HG03159 (cell line): ENCODE results near the gene NPHP4.

Experiments
- ATAC-seq: cut with Tn5 transposase; IDR thresholded peaks from one replicate; pipeline ENCODE4 v1.9.1; 2021; ENCODE audit warnings: mild to moderate bottlenecking, moderate library complexity; ENCODE audit not compliant: unreplicated experiment

NPHP4 gene

GRCh38 chr1:6004412-6005123, 12.3 kb upstream of the NPHP4 start:
- ATAC-seq: no peak

- no peak for ATAC-seq
Measured at GRCh38 chr1:6003568-6004411, 11.6 kb upstream of the NPHP4 start.

GRCh38 chr1:6002714-6003501, 10.7 kb upstream of the NPHP4 start:
- no peak for ATAC-seq

GRCh38 chr1:6001992-6002576, 9.9 kb upstream of the NPHP4 start:
- no peak for ATAC-seq

GRCh38 chr1:6000444-6001288, 8.4 kb upstream of the NPHP4 start:
- no peak for ATAC-seq

- no peak for ATAC-seq
Measured at GRCh38 chr1:5999711-6000443, 7.7 kb upstream of the NPHP4 start.

- ATAC-seq: no peak
Measured at GRCh38 chr1:5998906-5999301, 6.7 kb upstream of the NPHP4 start.

- ATAC-seq: no peak
Measured at GRCh38 chr1:5998051-5998905, 6.1 kb upstream of the NPHP4 start.

GRCh38 chr1:5997316-5997715, 5.1 kb upstream of the NPHP4 start:
- ATAC-seq: no peak

GRCh38 chr1:5996641-5997270, 4.5 kb upstream of the NPHP4 start:
- ATAC-seq: no peak

GRCh38 chr1:5995871-5996630, 3.8 kb upstream of the NPHP4 start:
- ATAC-seq: no peak

GRCh38 chr1:5994713-5995621, 2.7 kb upstream of the NPHP4 start:
- no peak for ATAC-seq

GRCh38 chr1:5993556-5994491, 1.6 kb upstream of the NPHP4 start:
- no peak for ATAC-seq

- no peak for ATAC-seq
Measured at GRCh38 chr1:5992814-5993555, 760 bp upstream of the NPHP4 start.
